ENCODE measurements around the gene KCNMA1. TPM values are rescaled to one million over a fixed set of nuclear protein-coding genes. Genes with fewer than 3 reads are reported as not detected.

Gene KCNMA1
- total RNA-seq, 4 donors from 2014 or later = 68.4 to 170 (median 119) TPM

GRCh38 chr10:76879116-76879913, 758.3 kb downstream of the KCNMA1 start:
- intact Hi-C loops (cut with DNase I; ENCODE audit: low total_unique reads) = no loop called here
- no peaks in the 10 kb centered on the region for H3K4me1 ChIP-seq

GRCh38 chr10:76878514-76878913, 759.1 kb downstream of the KCNMA1 start:
- intact Hi-C loops (cut with DNase I; ENCODE audit: low total_unique reads) = no loop called here
- Histone ChIP-seq H3K27me3 (no peaks in the 10 kb centered on the region), H3K27ac (no peak overlapping the region), H3K4me3 (no peak overlapping the region), H3K36me3 (no peaks in the 10 kb centered on the region), H3K9me3 (no peaks in the 10 kb centered on the region), H3K4me1 (no peaks in the 10 kb centered on the region)
- DNase-seq = no peak
- WGBS, 2 donors (ENCODE audit: low coverage in 1 of 2) = 75 to 100% methylated on average over 1 to 3 of the region's 3 CpGs
- in situ Hi-C loops (cut with MboI; ENCODE audit: low pct_ligation_motif_present in 1 of 4, low pct_unique_long_range_greater_than_20kb in 1 of 4, low sequenced_read_pairs in 3 of 4) = no loop called here
- no peak for TF ChIP-seq EP300 (IDR thresholded peaks at IDR 0.05; ENCODE audit: low read depth)
- TF ChIP-seq POLR2A (IDR thresholded peaks at IDR 0.05) = no peak
- no peak for TF ChIP-seq CTCF (IDR thresholded peaks at IDR 0.05)
- TF ChIP-seq POLR2AphosphoS5 (IDR thresholded peaks at IDR 0.05) = no peak

More at GRCh38 chr10:76879116-76879913, 758.3 kb downstream of the KCNMA1 start:
- in situ Hi-C loops (cut with MboI; ENCODE audit: low pct_ligation_motif_present in 1 of 4, low pct_unique_long_range_greater_than_20kb in 1 of 4, low sequenced_read_pairs in 3 of 4) = no loop called here
- Histone ChIP-seq H3K27me3 (no peaks in the 10 kb centered on the region), H3K27ac (no peak overlapping the region), H3K9me3 (no peaks in the 10 kb centered on the region), H3K4me3 (no peak overlapping the region), H3K36me3 (no peaks in the 10 kb centered on the region)
- WGBS, 2 donors (ENCODE audit: low coverage in 1 of 2) = 76% methylated on average over 8 to 9 of the region's 9 CpGs
- no peak for DNase-seq
- TF ChIP-seq POLR2AphosphoS5 (IDR thresholded peaks at IDR 0.05) = no peak
- no peak for TF ChIP-seq POLR2A (IDR thresholded peaks at IDR 0.05)
- TF ChIP-seq CTCF (IDR thresholded peaks at IDR 0.05) = no peak
- TF ChIP-seq EP300 (IDR thresholded peaks at IDR 0.05; ENCODE audit: low read depth) = no peak

- Histone ChIP-seq H3K36me3 (no peaks in the 10 kb centered on the region), H3K4me1 (no peaks in the 10 kb centered on the region), H3K27me3 (peaks cover 6% of the 10 kb centered on the region), H3K4me3 (no peak overlapping the region), H3K27ac (no peak overlapping the region), H3K9me3 (no peaks in the 10 kb centered on the region)
- in situ Hi-C loops (cut with MboI; ENCODE audit: low pct_ligation_motif_present in 1 of 4, low pct_unique_long_range_greater_than_20kb in 1 of 4, low sequenced_read_pairs in 3 of 4) = no loop called here
- DNase-seq = no peak
- WGBS, 2 donors (ENCODE audit: low coverage in 1 of 2) = 59 to 79% methylated on average over 2 to 3 of the region's 3 CpGs
- TF ChIP-seq EP300 (IDR thresholded peaks at IDR 0.05; ENCODE audit: low read depth) (no peak), POLR2A (IDR thresholded peaks at IDR 0.05) (no peak), CTCF (IDR thresholded peaks at IDR 0.05) (no peak), POLR2AphosphoS5 (IDR thresholded peaks at IDR 0.05) (no peak)
- intact Hi-C loops (cut with DNase I; ENCODE audit: low total_unique reads) = no loop called here
Measured at GRCh38 chr10:76874896-76875295, 762.7 kb downstream of the KCNMA1 start.

GRCh38 chr10:76874176-76874575, 763.4 kb downstream of the KCNMA1 start:
- intact Hi-C loops (cut with DNase I; ENCODE audit: low total_unique reads) (no loop called here), in situ Hi-C loops (cut with MboI; ENCODE audit: low pct_ligation_motif_present in 1 of 4, low pct_unique_long_range_greater_than_20kb in 1 of 4, low sequenced_read_pairs in 3 of 4) (no loop called here)
- Histone ChIP-seq H3K27ac (no peak overlapping the region), H3K36me3 (no peaks in the 10 kb centered on the region), H3K27me3 (peaks cover 6% of the 10 kb centered on the region), H3K4me3 (no peak overlapping the region), H3K4me1 (no peaks in the 10 kb centered on the region), H3K9me3 (no peaks in the 10 kb centered on the region)
- no peak for DNase-seq
- 60% methylated on average over 1 of the region's 1 CpG for WGBS, 2 donors (ENCODE audit: low coverage in 1 of 2)
- TF ChIP-seq POLR2A (IDR thresholded peaks at IDR 0.05) (no peak), EP300 (IDR thresholded peaks at IDR 0.05; ENCODE audit: low read depth) (no peak), CTCF (IDR thresholded peaks at IDR 0.05) (no peak), POLR2AphosphoS5 (IDR thresholded peaks at IDR 0.05) (no peak)
